Upper lobe of left lung (tissue), 4 donors: ENCODE results near the gene TDP2.

Experiments used
- POLR2A ChIP-seq, 4 donors: fragments of 450-650 bp; IDR thresholded peaks; one replicate each; pipeline ENCODE4 v1.5.1; 2016 to 2017; ENCODE audit warnings: antibody characterized with exemption in 4 of 4, mild to moderate bottlenecking in 2 of 4
- TF ChIP-seq, protein P1 (sequence below), 6 experiments: fragments of 450-650 bp in 4 of 6; fragments of 200-600 bp in 2 of 6; sonication (generic) in 2 of 6; IDR thresholded peaks; one replicate each; pipeline ENCODE4 v1.5.1; 2016 to 2019; ENCODE audit warnings: antibody characterized with exemption in 6 of 6

DNA sequence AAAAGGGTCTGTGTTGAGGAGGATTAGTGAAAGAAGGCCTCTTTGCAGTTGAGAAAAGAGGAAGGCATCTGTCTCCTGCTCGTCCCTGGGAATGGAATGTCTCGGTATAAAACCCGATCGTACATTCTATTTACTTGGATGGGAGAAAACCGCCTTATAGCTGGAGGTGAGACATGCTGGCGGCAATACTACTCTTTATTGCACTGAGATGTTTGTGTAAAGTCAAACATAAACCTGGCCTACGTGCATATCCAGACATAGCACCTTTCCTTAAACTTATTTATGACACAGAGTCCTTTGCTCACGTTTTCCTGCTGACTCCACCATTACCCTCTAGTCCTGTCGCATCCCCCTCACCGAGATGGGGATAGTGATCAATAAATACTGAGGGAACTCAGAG lies 4.5 kb downstream of the TDP2 start:
- TF ChIP-seq POLR2A (IDR thresholded peaks at IDR 0.05): no peak
- TF ChIP-seq, protein P1, sequence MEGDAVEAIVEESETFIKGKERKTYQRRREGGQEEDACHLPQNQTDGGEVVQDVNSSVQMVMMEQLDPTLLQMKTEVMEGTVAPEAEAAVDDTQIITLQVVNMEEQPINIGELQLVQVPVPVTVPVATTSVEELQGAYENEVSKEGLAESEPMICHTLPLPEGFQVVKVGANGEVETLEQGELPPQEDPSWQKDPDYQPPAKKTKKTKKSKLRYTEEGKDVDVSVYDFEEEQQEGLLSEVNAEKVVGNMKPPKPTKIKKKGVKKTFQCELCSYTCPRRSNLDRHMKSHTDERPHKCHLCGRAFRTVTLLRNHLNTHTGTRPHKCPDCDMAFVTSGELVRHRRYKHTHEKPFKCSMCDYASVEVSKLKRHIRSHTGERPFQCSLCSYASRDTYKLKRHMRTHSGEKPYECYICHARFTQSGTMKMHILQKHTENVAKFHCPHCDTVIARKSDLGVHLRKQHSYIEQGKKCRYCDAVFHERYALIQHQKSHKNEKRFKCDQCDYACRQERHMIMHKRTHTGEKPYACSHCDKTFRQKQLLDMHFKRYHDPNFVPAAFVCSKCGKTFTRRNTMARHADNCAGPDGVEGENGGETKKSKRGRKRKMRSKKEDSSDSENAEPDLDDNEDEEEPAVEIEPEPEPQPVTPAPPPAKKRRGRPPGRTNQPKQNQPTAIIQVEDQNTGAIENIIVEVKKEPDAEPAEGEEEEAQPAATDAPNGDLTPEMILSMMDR (IDR thresholded peaks at IDR 0.05): no peak
